ENCODE data around the gene TCF3.
A peak's percentile ranks its signal among the peaks of the same experiment; 100 is the strongest.
"Not testable (repeated sequence)": the region's sequence is repeated elsewhere in the genome, so short reads cannot be mapped to it uniquely, and the experiment has no call there.

The TCF3 gene

GRCh38 chr19:1650650-1651567 lies 1.5 kb downstream of the TCF3 start:
- DNase-seq = peak; percentile 33

DNA sequence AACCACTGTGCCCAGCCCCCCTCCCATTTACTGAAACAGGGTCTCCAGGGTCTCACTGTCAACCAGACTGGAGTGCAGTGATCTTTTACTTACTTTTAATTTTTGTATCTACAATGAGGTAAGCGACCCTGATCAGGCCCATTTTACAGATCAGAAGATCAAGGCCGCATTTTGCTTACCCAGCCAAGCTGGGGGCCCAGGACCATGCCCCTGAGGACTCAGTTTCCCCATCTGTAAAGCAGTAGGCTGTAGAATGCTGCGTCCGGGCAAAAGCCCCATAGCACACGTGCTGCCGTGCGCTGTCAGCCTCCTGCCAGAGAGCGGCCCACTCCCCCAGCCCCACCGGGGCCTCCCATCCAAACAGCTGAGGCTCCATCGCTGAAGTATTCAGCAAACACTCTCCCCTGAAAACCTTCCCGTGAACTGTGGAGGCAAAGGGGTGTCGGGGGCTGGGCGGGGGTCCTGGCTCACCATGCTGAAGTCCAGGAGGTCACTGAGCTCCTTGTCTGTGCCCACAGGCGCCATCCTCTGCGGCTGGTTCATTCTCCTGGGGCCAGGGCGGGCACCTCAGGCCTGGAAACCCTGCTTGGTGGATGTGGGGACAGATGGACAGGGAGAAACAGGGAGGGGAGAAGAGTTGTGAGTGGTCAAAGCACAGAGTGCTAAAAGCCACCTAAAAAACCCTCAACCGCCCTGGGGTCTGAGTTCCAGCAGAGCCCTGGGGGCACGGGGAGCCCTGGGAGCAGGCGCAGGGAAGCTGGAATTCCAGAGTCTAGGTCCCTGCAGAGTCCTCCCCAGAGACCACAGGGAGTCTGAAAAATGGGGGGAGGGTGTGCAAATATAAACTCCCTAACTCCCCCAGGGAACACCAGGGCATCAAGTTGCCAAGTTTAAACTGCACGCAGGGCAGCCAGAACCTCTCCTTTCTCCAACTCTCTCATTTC lies 2.4 kb downstream of the TCF3 start:
- peak; percentile 7 for DNase-seq

- DNase-seq = no peak
Measured at GRCh38 chr19:1648920-1649541, 3.4 kb downstream of the TCF3 start.

- DNase-seq = no peak
Measured at GRCh38 chr19:1648459-1648849, 4.0 kb downstream of the TCF3 start.

DNA sequence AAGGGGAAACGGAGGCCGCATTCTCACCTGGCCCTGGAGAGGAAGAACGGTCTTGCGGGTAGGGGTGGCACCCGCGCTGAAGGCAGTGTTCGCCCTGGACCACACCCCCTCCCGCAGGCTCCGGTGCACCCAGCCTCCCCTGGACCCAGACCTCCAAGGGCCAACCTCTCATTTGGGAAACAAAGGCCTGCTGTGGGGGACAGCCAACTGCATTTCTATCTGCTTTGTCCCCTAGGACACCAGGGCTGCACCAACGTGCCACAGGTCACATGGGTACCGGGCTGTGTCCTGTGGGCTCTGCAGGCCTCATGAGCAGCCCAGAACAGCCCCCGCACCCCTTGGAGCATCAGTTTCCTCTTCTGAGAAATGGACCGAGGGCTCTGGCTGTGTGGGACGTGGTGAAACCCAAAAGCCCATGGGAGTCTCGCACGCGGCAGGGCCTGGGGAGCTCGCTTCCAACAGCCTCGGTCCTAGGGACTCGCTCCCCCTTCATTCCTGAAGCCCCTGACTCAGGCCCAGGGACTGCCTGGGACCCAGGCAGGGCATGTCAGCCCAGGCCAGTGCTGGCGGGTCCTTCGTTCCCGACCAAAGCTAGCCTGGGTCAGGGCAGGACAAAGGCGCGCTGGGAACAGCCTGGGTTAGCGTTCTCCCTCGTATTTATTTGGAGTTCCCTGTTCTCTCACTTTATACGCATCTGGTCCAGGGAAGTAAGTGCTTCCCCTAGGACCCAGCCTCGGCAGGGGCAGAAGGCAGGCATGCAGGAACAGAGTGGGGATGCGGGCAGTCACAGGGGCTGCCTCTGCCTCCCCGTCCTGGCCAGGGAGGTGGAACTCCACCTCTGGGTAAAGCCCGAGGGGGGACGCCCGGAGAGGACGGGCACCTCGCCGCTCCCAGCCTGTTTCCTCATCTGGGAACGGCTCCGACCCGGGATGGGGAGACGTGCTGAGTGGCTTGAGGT lies 4.6 kb downstream of the TCF3 start:
- DNase-seq = no peak

DNA sequence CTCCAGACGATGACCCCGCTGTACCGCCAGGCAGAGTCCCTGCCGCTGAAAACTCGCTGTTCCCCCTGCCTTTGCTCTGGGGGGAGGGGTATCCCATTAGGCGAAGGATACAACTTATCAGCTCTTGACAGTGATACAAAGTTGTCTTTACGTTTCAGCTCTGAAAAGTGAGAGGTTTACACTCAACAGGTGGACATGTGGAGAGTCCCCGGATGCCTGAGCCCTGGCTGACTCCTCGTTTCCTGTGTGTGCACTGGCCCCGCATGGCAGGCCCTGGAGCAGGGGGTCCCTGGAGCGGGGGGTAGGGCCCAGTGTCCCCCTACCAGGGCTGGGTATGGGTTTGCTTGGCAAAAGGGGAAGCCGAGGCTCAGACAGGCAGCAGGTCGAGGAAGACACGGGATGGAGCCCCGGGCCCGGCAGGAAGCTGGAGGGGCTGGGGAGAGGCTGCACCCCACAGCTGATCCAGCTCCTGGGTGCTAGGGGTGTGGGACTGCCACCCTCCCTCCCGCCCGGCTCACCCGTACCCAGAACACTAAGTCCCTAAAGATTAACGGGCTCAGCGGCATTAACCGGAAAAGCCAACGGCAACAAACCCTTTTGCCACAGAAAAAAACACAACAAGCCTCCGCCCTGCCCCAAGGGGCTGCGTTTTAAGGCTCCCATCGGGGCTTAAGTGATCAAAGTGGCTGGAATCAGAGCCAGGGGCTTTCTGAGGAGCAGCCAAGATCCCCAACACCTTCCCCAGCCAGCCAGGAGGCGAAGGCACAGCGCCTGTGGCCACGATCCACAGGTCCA lies 5.6 kb downstream of the TCF3 start:
- DNase-seq = no peak

GRCh38 chr19:1646149-1646548 lies 6.3 kb downstream of the TCF3 start:
- no peak for DNase-seq

DNA sequence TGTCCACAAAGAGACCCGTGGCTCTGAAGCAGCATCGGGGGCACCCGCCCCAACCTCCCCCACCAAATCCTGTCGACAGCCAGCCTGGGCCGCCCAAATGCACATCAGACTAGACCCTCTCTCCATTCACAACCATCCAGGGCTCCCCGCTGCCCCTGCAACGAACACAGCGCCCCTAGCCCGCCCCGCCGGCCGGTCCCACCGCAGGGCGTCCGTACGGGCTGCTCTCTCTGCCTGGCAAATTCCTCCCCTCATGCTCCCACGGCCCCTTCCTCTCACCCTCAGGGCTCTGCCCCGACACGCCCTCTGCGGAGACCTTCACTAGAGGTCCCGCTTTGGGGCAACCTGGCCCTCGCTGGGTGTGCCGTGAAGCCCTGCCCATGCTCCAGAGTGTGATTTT lies 7.1 kb downstream of the TCF3 start:
- no peak for DNase-seq

- no peak for DNase-seq
Measured at GRCh38 chr19:1644070-1644469, 8.3 kb downstream of the TCF3 start.

- not testable (repeated sequence) for DNase-seq
Measured at GRCh38 chr19:1640893-1641448, 11.4 kb downstream of the TCF3 start.

- no peak for DNase-seq
Measured at GRCh38 chr19:1636325-1637236, 15.8 kb downstream of the TCF3 start.

GRCh38 chr19:1634938-1635243 lies 17.5 kb downstream of the TCF3 start:
- no peak for DNase-seq

GRCh38 chr19:1634242-1634937 lies 18.0 kb downstream of the TCF3 start:
- no peak for DNase-seq

DNA sequence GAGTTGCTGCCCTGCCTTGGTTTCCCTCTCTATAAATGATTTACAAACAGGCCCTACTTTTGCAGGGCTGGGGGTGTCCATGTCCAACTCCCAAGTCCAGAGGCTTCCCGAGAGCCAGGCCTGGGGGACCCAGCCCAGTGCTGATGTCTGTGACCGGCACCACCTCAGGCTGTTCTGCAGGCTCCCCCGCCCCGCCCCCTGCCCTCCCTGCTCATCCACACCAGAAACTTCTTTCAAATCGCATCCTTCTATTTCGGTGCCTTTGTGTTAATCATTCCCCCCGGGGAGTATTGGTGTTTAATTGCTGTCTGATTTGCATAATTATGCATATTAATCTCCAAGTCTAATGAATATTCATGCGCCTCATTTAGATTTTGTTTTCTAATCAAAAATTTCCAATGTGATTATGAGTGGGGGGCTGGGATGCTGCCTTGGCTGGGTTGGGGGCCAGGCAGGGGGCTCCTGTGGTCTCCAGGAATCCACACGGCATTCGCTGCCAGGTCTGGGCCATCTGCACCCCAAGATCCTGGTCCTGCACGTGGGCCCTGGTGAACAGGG lies 19.1 kb downstream of the TCF3 start:
- no peak for DNase-seq

GRCh38 chr19:1632462-1633268 lies 19.8 kb downstream of the TCF3 start:
- DNase-seq = no peak

GRCh38 chr19:1631557-1632100 lies 20.8 kb downstream of the TCF3 start:
- DNase-seq = no peak

- no peak for DNase-seq
Measured at GRCh38 chr19:1630811-1631210, 21.6 kb downstream of the TCF3 start.

Data from fibroblast of skin of abdomen (primary cell).